SKM-1 treated with dmso at 0.1 percent for 144 hours (cell line): Measurements from ENCODE around the gene RGS3.
"Not testable (repeated sequence)": the region's sequence is repeated elsewhere in the genome, so short reads cannot be mapped to it uniquely, and the experiment has no call there.

Experiments
- DNase-seq: peaks from one replicate; lab custom pipeline; 2025; ENCODE audit not compliant: unreplicated experiment; lab: John Stamatoyannopoulos, UW

Gene RGS3

DNA sequence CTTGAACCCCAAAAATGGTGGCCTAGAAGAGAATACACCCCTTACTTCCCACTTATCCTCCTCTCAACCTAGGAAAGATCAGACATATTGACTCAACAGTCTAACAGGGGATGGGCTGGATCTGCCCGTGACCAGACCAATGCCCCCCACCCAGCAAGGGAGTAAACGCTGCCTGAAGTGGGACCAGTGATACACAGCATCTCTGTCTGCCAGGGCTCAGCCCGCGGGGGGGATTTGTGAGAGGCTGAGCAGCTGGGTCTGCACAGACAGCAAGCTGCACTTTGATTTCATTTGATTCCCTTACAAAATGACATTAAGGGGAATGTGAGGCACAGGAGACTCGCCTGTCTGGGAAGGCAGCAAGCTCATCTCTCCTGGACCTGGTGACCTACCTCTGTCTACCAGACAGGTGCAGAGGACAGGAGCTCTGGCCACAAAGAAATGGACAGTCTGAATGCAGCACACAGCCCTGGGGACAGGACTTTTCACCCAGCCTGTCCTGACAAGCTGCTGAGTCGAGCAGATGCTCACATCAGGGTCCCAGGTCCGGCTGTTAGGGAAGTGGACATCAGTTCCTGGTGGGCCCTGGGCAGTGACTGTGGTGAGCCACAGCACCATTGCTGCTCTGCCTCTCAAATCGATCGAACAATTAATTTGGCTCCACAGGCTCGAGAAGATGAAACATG is 79.9 kb downstream of the RGS3 start:
- no peak for DNase-seq

DNA sequence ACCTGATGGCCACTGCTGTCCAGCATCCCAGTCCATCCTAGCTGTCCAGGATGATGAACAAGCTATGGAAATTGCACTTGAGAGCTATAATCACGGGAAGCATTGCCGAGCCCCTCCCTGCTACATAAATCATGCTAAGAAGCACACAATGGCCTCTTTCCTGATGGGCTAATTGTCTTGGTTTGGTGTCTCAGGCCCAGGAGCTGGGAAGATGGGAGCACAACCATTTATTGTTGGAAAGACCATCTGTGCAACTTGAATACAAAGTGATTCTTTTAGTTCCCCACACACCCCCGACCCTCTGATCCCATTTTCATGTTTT is 80.4 kb downstream of the RGS3 start:
- DNase-seq = no peak

DNA sequence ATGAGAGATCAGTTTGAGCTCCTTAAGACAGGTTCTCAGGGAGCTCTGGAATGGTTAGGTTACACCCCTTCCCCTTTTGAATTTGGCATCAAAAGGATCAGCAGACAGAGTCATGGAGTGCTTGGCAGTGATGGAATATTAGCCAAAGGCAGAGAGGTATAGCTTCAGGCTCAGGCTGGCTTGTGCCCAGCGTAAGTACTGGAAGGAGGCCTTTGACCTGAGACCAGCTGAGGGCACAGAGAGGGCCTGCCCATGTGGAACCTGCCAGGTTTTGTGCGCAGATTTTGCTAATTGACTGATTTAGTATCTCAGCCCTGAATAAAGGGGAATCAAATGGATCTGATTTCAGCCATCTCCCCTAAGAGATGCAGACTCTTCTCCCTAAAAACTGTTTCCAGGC is 81.5 kb downstream of the RGS3 start:
- no peak for DNase-seq

DNA sequence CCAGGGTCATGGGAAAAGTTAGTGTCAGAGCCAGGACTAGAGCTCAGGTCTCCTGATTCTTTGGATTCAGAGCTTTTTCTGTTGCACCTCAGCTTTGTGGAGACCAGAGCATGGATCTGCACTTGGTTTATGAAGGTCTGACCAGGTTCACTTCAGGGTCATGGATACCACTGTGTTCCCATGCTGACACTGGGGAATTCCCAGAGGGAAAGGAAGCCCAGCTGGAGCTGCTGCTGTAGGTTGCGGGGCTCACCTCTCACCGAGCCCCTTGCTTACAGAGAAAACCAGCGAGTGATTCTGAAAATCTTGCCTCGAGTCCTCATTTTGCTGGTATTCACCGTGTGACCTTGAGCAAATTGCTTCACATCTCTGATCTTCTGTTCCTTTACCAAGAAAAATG is 83.0 kb downstream of the RGS3 start:
- no peak for DNase-seq

DNA sequence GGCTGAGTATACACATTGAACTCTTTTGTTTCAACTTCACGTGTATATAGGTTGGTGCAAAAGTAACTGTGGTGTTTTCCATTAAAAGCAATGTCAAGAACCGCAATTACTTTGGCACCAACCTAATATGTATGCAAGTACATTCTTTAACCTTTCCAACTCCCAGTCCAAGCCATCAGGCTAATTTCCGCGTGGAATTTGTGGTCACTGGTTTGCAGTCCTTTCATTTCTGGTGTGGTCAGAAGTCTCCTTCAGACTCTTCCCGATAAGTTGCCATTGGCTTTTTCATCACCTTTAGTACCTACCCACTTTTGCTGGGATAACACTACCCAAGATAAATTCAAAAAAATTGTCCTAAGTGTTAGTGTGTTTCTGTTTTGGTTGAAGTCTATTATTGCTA is 84.0 kb downstream of the RGS3 start:
- DNase-seq = no peak

DNA sequence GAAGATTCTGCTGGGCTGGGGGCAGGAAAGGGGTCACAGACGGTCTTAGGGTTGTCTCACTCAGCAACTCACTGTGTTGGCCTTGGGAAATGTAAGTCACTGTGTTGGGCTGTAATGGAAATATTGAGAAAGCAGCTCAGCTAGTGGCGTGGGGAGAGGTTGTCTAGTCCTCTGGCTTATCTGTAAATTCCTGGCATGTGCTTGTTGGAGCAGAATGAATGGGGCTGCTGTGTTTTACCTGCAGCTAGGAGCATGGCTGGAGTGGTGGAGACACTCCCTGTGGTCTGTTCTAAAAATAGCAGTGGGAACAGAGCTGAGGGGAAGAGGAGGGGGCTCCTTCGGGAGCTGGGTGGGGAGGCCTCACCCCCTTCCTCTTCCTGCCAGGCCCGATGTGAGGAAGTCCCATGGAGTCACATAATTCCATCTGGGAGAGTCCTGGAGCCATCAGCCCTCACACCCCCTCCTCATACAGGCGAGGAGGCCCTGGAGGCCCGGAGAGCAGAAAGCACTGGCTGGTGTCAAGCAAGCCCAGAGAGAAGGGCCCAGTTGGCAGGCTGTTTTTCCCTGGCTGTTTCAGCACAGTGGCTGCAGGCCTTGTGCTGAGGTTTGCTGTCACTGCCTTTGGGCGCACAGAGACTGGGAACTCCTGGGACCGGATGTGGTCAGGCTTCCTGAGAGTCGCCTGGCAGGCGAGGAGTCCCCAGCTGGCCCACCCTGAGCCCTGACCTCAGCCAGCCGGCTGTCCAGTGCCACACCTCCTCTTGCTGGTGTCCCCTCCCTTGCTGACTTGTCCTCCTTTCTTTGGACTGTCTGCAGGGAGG is 84.9 kb downstream of the RGS3 start:
- DNase-seq = no peak

DNA sequence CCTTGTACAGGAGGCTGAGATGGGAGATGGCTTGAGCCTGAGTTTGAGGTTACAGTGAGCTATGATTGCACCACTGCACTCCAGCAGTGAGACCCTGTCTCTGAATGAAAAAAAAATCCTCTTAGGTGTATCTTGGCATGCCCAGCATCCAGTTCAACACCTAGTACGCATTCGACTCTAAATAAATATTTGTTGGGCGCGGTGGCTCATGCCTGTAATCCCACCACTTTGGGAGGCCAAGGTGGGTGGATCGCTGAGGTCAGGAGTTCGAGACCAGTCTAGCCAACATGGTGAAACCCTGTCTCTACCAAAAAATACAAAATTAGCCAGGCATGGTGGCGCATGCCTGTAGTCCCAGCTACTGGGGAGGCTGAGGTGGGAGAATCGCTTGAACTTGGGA is 86.4 kb downstream of the RGS3 start:
- not testable (repeated sequence) for DNase-seq

DNA sequence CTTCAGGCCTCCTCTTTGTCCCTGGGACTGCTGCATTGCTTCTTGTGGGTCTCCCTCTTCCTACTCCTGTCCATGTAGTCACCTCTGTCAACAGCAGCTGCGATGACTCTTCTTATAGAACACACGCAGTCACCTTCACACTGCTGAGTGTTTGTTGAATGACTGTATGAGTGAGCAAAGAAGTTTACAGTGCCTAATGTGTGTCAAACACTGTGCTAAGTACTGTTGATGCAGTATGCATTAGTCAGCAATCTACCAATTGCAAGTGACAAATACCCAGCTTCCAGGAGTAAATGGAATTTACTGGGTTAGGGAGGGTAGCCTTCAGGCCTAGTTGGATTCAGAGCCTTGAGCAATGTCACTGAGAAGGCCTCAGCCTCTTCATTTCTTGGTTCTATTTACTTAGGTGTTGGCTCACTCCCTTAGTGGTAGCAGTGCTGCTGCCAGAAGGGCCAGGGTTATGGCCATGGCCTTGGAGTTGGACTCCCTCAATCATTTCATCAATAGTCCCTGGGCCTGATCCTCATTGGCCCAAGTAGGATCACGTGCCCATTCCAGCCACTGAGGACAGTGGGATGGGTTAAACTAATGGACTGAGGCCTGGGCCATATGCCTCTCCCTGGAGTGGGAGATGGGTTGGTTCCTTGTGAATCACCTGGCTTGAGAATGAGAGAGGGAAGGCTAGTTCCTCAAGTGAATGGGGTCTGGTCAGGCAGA is 93.5 kb downstream of the RGS3 start:
- no peak for DNase-seq

DNA sequence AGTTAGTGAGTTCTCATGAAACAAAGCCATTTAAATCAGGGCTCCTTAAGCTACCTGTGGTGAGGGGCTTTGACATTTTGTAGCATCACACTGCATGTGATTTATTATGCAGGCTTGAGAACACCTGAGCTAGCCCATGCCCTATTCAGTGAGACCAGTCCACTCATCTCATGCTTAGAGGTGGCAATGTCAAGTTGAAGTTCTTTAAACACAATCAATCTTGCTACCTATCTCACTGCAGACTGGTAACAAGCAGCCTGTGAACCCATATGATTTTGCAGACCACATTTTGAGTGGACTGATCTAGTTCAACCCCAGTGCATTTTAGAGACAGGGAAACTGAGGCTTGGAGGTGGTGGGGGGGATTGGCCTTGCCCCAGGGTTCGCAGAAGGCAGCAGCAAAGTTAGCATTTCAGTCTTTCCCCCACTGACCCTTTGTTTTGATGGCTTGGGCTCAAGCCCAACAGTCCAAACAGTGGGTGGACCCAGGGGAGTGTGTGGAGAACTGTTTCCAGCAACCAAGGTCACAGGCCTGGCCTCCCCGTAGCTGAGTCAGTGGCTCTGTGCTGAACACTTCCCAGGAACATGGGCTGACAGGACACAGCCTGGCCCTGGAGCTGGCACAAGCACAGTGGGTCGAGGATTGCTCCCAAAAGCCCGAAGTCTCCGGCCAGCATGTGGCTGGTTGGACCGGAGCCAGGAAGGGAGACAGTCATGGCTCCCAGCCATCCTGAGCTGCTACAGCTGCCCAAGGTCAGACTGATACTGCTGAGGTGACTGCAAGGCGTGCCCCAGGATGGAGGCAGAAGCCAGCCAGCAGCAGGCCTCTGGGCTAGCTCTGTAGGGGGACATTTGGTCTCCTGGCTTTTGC is 95.3 kb downstream of the RGS3 start:
- DNase-seq = no peak

DNA sequence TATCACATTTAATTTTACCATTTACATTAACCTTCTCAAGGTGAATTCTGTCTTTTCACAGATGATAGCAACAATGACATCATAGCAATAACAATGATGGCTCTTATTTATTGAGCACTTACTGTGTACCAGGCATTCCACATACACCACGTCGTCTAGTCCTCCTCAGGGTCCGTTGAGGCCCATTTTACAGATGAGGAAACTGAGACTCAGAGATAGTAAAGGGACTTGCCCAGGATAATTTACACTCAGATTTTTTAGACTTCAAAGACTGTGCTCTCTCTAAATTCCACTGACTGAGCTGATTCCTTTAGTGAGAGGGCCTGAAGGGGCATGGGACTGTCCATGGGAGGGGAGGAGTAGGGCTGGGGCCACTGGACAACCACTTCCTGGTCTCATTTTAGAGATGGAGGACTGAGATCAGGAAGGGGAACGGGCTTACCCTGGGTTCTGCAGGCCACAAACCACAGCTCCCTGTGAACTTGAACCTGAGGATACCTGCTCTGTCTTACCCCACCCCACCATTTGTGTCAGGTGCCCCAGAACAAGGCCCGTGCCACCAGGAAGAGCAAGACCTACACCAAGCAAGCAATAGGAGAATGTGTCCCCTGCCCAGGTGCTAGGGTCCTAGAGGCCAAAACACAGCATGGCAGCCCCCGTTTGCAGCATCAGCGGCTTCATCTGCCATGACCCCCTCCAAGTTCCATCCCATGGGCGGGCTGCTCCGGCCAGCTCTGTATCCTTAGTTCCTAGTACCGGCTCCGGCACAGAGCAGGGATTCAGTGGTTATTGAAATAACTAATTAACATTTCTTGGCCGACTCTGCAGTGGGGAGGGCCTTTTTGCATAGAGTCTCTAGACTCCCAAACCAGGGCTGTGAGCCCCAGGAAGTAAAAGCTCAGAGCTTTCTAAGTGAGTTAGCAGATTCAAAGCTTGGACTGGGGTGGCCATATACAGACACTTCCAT is 96.6 kb downstream of the RGS3 start:
- no peak for DNase-seq

DNA sequence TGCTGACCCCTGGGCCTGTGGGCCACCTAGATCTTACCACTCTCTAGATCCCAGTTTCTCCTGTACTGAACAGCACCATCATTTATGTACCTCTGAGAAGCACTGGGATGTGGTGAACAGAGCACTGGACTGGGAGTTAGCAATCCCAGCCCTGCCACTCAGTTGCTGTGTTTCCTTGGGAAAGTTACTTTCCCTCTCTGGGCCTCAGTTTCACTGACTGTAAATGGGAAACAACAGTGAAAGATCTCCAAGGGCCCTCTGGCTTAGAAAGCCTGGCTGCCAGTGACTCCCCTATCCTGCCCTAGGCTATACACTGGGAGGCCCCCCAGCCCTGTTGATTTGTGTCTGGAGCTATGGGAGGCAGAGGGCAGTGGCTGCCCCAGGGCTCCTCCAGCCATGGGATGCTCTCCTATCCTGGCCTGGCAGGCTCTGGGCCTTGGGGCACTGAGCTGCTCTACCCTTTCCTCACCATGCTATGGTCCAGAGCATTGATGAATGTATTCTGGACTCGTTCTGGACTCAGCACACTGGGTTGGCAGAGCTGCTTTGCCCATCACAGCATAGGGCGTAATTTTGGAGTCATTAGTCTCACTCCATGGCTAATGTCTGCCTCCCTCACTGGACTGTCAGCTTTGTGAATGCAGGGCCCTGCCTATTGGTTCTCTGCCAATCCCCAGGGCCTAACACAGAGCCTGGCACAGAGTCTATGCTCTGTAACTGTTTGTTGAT is 99.3 kb downstream of the RGS3 start:
- DNase-seq = no peak

DNA sequence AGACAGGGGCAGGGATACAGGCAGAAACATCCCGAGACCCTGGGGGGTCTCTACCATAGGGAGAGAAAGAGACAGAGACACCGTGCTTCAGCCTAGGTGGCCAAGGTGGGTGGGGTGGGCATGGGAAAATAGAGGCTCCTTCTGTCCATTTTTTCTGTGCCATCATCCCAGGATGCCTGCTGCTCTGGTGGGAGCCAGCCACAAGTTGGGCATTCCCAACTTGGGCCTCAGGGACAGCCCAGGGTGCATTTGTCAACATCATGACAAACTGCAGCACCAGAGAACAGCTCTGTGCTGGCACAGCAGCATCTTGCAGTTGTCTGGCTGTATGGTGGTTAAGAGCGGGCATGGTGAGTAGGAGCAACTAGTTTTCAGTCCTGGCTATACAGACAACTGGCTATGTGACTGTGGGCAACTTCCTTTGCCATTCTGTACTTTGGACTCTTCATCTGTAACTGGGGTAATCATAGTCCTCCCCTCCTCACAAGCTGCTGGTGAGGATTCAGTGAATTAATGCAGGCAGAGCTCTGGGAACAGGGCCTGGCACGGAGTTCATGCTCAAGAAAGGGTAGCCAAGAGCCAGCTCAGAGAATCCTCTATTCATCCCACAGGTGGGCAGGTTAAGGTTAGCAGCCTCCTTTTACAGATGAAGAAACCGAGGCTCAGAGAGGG is 100.4 kb downstream of the RGS3 start:
- DNase-seq = no peak

DNA sequence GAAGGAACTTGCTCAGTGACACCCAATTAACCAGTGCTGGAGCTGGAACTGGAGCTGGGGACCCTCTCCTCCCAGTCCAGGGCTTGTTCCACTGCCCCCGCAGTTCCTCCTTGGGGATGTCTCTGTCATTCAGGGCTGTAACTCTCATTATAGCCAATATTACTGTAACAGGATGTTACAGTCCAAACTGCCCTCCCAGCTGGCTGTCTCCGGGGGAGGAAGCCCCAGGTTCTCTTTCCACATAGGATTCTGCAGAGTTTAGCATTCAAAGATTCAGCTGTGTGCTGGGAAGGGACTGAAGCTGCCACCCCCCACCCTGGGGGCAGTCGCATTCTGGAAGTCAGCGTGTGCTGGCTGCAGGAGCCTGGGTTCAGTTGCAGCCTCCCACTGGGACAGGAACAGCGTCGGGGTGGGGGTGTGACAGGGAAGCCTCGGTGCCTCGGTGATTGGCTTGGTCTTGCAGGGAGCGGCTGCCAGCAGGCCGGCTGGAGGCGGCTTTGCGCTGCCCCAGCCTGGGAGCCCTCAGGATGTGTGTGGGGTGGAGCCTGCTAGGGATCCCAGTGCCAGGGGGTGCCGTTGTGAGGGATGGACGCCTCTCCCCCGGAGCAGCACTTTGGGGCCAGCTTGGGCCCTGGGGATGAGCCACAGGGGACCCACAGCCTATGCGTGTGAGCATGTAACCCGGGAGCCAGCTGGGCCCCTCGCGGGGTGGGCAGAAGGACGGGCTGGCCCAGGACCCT is 101.1 kb downstream of the RGS3 start:
- no peak for DNase-seq

DNA sequence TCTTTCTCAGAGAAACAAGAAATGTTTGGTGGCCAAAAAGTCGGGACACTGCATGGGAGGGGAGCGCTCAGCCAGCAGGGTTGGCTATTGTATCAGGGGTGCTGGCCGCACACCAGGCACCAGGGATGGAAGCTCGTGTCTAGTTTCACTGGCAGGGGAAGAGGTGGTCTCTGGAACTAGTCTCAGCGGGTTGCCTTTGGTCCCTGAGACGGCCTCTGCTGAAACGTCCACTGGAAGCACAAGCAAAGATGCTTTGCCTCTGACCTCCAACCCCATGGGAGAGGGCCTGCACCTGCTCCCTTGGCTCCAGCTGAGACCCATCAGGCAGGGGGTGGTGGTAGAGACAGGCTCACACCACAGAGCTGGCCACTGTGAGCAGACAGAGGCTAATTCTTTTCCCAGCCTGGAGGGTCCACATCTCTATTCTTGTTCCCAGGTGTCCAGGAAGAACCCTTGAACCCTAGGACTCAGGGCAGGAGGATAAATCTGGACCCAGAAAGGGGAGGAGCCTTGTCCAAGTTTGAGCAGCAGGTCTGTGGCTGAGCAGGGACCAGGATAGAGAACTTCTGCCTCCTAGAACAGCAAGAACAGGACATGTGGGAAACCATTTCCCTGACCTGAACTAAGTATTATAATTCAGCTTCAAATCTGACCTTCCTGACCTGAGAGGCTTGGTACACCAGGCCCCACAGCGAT is 102.6 kb downstream of the RGS3 start:
- DNase-seq = no peak

DNA sequence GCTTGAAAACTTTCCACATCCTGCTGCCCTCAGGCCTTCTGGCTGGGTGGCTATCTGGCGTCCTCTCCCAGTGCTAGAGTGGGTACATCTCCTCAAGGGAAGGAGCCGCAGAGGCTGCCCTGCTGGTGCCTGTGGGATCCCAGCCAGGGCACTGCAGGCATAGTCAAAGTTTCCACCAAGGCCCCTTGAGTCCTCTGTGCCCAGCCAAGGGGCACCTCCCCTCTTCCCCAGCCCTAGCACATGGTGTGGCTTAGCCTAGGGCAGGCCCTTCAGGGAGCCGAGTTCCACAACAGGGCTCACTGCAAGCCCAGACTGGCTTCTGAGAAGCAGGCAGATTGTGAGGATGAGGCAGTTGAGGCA is 103.2 kb downstream of the RGS3 start:
- DNase-seq = no peak

DNA sequence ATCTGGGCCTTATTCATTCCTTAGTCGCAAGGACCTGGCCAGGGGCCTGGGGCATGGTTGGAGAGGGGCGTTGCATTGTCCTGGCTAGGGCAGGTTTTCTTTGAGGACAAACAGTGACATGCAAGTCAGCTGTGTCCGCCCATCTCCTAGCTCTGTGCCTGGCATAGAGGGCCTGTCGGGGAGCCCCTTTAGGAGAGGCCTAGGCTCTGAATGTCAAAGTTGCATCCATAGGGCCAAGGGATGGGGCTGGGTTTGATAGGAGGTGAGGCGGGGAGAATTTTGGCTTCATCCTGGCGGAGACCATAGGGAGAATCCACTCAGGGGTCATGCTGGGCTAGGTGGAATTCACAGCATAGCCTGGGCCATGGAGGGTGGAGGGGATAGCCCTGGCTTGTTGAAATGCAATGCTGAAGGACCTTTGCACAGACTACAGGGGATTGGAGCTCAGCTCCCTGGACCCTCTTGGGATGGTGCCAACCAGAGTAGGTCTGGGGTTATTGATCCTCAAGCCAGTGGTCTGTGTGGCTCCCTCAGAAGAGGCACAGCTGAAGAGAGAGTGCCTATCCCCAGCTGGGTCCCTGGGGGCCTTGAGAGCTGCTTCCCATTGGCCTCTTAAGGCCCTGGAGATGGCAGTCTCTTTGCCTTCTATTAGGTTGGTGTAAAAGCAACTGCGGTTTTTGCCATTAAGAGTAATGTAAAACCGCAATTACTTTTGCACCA is 104.0 kb downstream of the RGS3 start:
- DNase-seq = no peak

DNA sequence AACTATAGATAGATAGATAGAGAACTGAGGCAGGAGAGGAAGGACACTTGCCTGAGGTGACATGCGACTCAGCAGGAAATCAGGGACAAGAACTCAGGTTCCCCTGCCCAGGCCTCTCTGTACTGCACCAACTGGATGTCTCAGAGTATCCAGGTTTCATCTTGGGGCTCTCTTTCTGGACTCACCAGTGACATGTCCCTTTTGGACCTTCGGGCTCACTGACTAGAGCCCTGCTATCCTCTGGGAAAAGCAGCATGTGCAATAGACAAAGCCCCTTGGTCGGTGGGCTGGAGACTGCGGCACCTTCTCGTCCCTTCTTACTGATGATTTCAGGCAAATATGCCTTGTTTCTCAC is 104.5 kb downstream of the RGS3 start:
- no peak for DNase-seq
